GM19452 (cell line): ENCODE results near the gene TIMD4.

Experiments used
- ATAC-seq: cut with Tn5 transposase; IDR thresholded peaks from one replicate; pipeline ENCODE4 v1.9.1; 2021; ENCODE audit not compliant: unreplicated experiment

TIMD4 gene

DNA sequence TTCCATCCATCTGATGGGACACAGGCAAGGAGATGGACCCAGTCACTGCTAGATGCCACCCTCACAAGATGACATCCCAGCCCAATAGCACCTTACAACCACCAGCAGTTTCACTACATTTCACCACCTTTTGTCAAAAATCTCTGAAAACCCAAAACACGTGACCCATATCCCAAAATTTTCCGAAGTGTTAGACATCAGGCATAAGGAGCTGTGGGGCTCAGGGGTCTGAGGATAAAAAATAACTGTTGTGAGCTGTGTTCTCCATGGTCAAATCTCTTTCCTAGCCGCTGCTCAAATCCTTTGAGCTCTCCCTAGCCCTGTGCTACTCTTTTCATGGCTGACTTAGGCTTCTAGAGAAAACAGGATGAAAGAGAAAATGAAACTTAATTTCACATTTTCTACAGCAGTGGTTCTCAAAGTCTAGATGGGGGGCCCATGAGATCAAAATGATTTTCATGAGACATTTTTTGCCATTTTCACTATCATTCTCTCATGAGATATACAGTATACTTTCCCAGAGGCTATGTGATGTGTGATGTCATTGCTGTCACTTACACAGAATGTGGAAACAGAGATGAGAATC, 40.7 kb downstream of the TIMD4 start:
- peak; percentile 43 for ATAC-seq

DNA sequence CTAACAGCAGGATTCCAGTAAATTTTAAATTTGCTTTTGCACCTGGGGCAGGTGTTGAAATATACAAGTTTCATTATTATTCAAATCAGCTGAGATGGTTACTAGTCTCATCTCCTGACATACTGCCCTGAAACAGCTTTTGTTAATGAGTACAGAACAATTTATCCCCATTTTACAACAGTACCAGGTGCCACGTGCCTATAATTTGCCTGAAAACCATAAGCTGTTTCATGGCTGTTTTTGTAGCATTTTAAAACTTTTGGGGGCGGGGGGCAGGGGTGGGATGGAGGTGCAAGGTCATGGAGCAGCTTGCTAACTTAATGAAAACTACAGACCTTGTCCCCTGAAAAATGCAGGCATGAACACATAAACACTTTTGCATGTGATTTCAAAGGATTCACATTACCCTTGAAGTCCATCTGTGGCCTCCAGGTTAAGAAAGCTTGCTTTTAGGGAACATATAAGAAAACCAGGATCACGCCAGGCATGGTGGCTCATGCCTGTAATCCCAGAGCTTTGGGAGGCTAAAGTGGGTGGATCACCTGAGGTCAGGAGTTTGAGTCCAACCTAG, 42.1 kb downstream of the TIMD4 start:
- peak; percentile 55 for ATAC-seq

- peak; percentile 51 for ATAC-seq
Observed at GRCh38 chr5:156920042-156920860, 42.8 kb downstream of the TIMD4 start.

DNA sequence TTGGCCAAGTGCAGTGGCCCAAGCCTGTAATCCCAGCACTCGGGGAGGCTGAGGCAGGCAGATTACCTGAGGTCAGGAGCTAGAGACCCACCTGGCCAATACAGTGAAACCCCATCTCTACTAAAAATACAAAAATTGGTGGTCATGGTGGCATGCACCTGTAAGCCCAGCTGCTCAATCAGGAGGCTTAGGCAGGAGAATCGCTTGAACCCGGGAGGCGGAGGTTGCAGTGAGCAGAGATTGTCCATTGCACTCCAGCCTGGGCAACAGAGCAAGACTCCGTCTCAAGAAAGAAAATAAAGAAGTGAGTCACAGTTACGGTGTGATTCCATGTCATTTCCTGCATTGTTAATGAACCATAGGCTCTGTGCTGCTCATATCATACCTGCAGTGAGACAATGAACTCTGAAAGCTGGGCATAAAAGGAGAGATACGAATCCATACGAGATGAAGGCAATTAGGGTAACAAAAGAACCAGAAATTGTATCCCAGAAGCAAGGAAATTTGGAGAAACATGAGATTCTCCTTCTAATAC, 44.6 kb downstream of the TIMD4 start:
- no peak for ATAC-seq

DNA sequence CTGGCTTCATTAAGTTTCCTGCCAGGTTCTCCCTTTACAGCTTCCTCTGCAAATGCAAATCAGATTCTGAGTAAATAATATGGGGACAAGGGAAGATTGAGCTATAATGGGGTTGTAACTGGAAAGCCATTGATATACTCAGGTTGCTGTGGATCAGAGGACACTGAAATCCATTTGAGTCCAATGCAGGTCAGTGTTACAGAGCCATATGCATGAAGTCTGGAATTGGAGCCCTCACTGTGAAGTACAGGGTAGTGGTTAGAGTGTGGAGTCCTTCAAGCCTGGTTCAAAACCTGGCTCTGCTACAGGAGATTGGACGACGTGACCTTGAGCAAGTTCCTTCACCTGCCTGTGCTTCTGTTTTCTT, 48.7 kb downstream of the TIMD4 start:
- no peak for ATAC-seq

GRCh38 chr5:156913719-156914370, 49.2 kb downstream of the TIMD4 start:
- peak; percentile 93 for ATAC-seq

GRCh38 chr5:156913355-156913718, 49.7 kb downstream of the TIMD4 start:
- no peak for ATAC-seq

- no peak for ATAC-seq
Observed at GRCh38 chr5:156912869-156913268, 50.2 kb downstream of the TIMD4 start.

DNA sequence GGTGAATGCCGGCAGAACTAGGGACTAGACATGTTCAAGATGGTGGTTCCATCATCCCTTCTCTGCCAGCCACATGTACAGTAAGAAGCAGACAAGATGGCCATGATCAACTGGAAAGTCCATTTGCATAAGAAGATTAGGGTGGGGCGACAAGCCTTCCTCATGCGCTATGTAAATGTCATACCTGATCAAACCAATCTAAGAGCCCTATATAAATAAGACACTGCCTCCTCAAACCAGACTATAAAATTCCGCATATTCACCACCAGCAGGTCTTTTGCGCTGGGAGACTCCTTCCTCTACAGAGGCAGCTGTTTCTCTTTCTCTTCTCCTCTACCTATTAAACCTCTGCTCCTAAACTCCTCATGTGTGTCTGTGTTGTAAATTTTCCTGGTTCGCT, 53.8 kb downstream of the TIMD4 start:
- no peak for ATAC-seq

- no peak for ATAC-seq
Observed at GRCh38 chr5:156907667-156908066, 55.4 kb downstream of the TIMD4 start.

DNA sequence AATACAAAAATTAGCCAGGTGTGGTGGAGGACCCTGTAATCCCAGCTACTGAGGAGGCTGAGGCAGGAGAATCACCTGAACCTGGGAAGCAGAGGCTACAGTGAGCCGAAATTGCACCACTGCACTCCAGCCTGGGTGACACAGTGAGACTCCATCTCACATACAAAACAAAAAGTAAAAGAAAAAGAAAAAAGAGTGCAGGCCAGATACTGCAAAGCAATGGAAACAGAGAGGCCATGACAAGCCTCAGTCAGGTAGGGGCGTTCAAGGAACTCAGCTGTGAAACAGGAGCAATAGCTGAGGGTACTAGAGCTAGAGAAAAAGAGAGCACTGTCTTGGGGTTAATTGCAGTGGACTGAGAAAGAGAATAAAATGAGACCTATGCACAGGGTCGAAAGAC, 56.2 kb downstream of the TIMD4 start:
- ATAC-seq: no peak

GRCh38 chr5:156896546-156896945, 66.5 kb downstream of the TIMD4 start:
- no peak for ATAC-seq

DNA sequence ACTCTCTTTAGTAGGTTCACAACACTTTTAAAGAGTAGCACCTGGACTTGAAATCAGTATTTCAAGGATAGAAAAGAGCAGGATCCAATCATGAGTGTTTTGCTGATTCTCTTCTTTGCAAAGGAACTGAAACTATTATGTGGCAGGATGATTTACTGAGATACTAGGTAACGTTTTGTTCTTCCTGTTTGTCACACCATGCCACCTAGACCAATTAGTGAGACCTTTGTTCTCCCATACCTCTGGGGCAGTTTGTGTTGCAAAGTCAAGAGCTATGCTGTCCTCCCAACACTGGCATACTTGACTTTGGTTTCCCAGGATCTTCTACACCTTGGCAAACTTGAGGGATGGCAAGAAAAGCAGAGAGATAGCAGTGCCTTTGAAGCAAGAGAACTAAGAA, 69.5 kb downstream of the TIMD4 start:
- peak; percentile 60 for ATAC-seq

DNA sequence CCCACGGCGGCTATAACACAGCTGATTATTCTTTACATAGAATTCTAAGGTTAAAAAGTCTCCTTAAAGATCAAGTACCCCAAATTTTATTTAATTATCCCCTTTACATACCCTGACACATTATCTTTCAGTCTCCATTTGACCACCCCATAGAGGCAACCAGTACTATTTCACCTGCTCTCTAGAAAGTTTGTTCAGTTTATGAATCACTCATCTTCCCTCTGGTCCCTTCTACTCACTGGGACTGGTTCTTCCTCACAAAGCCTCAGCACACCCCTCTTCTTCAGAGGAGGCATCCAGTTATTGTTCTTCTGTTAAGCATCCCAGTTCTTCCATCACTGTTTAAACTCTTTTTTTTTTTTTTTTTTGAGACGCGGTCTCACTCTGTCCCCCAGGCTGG, 70.2 kb downstream of the TIMD4 start:
- no peak for ATAC-seq

DNA sequence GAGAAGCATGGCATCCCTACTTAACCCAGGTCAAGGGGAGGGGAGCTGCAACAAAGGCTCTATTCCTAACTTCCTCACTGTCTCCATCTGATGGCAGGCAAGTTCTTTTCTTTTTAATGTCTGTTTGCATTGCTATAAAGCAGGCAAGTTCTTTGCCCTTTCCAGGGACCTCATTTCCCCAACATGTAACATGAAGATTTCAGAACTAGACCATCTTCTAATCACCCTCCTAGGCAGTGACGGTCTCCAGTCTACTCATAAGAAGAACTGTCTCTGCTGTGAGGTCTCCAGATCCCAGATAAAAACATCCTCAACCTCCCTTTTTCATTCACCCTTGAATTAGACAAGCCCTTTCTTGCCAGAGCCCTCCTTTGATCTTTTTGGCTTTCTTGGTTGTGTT, 70.8 kb downstream of the TIMD4 start:
- no peak for ATAC-seq

GRCh38 chr5:156888520-156888919, 74.5 kb downstream of the TIMD4 start:
- no peak for ATAC-seq

DNA sequence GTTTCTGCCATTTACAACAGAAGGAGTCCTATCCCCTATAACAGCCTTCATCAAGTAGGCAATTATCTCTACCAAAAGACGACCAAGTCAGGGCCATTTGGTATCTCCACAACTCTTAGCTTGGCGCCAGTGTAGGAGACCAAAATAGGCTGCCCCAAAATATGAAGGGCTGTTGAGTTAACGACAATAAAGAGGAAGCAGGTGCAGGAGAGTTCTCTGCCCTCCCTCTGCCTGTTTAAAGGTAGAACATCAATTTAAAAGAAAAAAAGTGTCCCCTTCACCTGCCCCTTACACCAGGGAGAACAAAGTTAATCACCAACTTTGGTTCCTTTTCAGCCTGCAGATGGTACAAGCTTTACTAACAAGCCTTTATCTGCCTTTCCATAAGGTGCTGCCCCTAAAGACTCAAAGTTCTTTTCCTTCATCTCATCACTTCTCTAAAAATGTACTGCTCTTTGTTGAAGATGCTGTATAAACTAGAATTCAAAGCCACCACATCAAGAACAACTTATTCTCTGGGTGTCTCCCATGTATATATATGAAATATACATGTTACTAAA, 79.6 kb downstream of the TIMD4 start:
- no peak for ATAC-seq

DNA sequence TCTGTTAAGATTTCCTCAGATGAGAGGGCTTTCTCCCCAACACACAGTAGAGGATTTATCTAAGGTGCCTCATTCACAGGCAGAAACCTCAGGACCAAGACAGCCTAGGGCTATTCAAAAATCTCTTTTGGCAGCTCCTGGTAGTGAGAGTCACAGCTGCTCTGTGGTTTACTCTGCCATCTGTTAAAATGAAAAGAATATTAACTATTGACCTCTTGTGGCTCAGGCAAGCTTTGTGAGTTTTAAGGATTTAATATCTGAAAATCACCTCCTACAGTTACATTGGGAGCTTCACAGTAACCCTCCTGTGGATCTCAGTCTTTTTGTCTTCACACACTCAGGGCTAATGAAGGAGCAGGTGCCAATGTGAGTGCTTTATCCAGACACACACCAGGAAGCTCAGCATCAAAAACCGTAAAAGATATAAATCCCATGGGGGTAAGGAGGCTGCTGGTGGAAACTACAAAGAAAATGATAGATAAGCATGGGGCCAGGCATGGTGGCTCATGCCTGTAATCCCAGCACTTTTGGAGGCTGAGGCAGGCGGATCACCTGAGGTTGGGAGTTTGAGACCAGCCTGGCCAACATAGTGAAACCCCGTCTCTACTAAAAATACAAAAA, 83.3 kb downstream of the TIMD4 start:
- ATAC-seq: peak; percentile 91

GRCh38 chr5:156871212-156871611, 91.8 kb downstream of the TIMD4 start:
- ATAC-seq: no peak

GRCh38 chr5:156870498-156870839, 92.6 kb downstream of the TIMD4 start:
- no peak for ATAC-seq
